ENCODE data around the gene GMDS. TPM values are rescaled to one million over a fixed set of nuclear protein-coding genes. Genes with fewer than 3 reads are reported as not detected.

GMDS gene
- total and polyA plus RNA-seq, 2 donors (not counting 3 experiments of a cell fraction or from before 2014, with no cell fraction given): 9.8 to 23.5 TPM

GRCh38 chr6:2244261-2245102 is 923 bp downstream of the GMDS start:
- TF ChIP-seq EZH2 (IDR thresholded peaks at IDR 0.05; ENCODE audit: borderline replicate concordance, low read depth, low read length, severe bottlenecking): no peak
- no peak for TF ChIP-seq FOS (IDR thresholded peaks at IDR 0.05; ENCODE audit: borderline replicate concordance, insufficient read depth, low read length)
- no peak for TF ChIP-seq POLR2AphosphoS5 (IDR thresholded peaks at IDR 0.05; ENCODE audit: insufficient read depth, low read depth, low read length)
- TF ChIP-seq GATA2 (IDR thresholded peaks at IDR 0.05; ENCODE audit: insufficient read depth, insufficient read length, low read depth, low read length): no peak
- no peak for TF ChIP-seq JUN (IDR thresholded peaks at IDR 0.05; ENCODE audit: borderline replicate concordance, insufficient read depth, insufficient read length, low read depth)
- TF ChIP-seq CTCF (IDR thresholded peaks at IDR 0.05; ENCODE audit: extremely low read depth in 1 of 2, insufficient read depth in 1 of 2, low read depth in 1 of 2, low read length in 2 of 2): no peak
- TF ChIP-seq POLR2A (IDR thresholded peaks at IDR 0.05; ENCODE audit: low read depth, low read length): no peak
- TF ChIP-seq MYC (IDR thresholded peaks at IDR 0.05; ENCODE audit: low read depth, low read length): no peak
- DNase-seq (ENCODE audit: low read depth, low spot score) (peak; percentile 22), FAIRE-seq (no peak)
- Histone ChIP-seq H3K4me2 (ENCODE audit: insufficient read depth, low read length) (peak overlapping the region; percentile 83), H3K9me3 (replicated peaks; ENCODE audit: control insufficient read depth, insufficient read depth, low read length) (no peaks in the 10 kb centered on the region), H2AFZ (ENCODE audit: low read depth, low read length) (peak overlapping the region; percentile 89), H3K27me3 (ENCODE audit: control insufficient read depth in 2 of 2, insufficient read depth in 2 of 2, low read length in 2 of 2) (no peaks in the 10 kb centered on the region), H3K9ac (replicated peaks; ENCODE audit: extremely low read depth, insufficient read depth, low read length) (peak overlapping the region; percentile 66), H4K20me1 (replicated peaks; ENCODE audit: control insufficient read depth, extremely low read depth, insufficient read depth, low read length) (no peaks in the 10 kb centered on the region), H3K79me2 (ENCODE audit: control insufficient read depth, insufficient read depth, low read length) (no peaks in the 10 kb centered on the region), H3K9me1 (replicated peaks; ENCODE audit: control insufficient read depth, extremely low read depth, insufficient read depth, low read length) (no peaks in the 10 kb centered on the region), H3K4me1 (ENCODE audit: control insufficient read depth, extremely low read depth, insufficient read depth, low read length) (peaks cover 10% of the 10 kb centered on the region), H3K27ac (ENCODE audit: insufficient read depth, low read depth, low read length) (no peak overlapping the region), H3K36me3 (ENCODE audit: control insufficient read depth in 2 of 2, extremely low read depth in 1 of 2, insufficient read depth in 2 of 2, low read length in 2 of 2) (no peaks in the 10 kb centered on the region), H3K4me3 (replicated peaks in 1 of 3; ENCODE audit: insufficient read depth in 1 of 3, low read depth in 1 of 3, low read length in 3 of 3) (peak overlapping the region; percentile 23 to 91 (median 67))
- TSS peak; percentile 37 for BruUV-seq (replicated peaks)
- ChIA-PET CTCF (no interaction called here), POLR2A (no interaction called here)
- dilution Hi-C loops (cut with MboI; ENCODE audit: extremely low pct_ligation_motif_present, low sequenced_read_pairs): no loop called here
- intact Hi-C loops (cut with micrococcal nuclease): loop anchor here (1.0 to 10.0 kb wide), 7 partner anchors 7 to 634 kb away; no protein-coding TSS in a partner anchor

Data from endothelial cell of umbilical vein (primary cell).